AG10803 (cell line): ENCODE measurements around the gene PLA2G6.

Experiments used
- DNase-seq: peaks from one replicate; pipeline ENCODE4 v3.0.0; 2010; ENCODE audit warnings: low read depth
- H3K4me3 ChIP-seq: 2 replicates; pipeline ENCODE4 v1.5.1; 2011; ENCODE audit warnings: mild to moderate bottlenecking, low read length, control low read depth
- CTCF ChIP-seq: conservative IDR thresholded peaks from 2 replicates; pipeline ENCODE4 v1.5.1; 2011; ENCODE audit warnings: mild to moderate bottlenecking, low read length, control low read depth, inconsistent platforms

Gene PLA2G6

GRCh38 chr22:38075961-38076360 is 105.7 kb downstream of the PLA2G6 start:
- TF ChIP-seq CTCF: no peak
- DNase-seq: no peak
- H3K4me3 ChIP-seq: no peak overlapping the region

- DNase-seq: no peak
- TF ChIP-seq CTCF: no peak
- H3K4me3 ChIP-seq: no peak overlapping the region
These were observed 106.4 kb downstream of the PLA2G6 start for GRCh38 chr22:38075105-38075825.

- DNase-seq: peak; percentile 37
- H3K4me3 ChIP-seq: no peak overlapping the region
- peak; percentile 55 for TF ChIP-seq CTCF
These were observed 107.2 kb downstream of the PLA2G6 start for GRCh38 chr22:38074181-38075104.

- TF ChIP-seq CTCF: no peak
- DNase-seq: no peak
- H3K4me3 ChIP-seq: no peak overlapping the region
These were observed 108.2 kb downstream of the PLA2G6 start for GRCh38 chr22:38073150-38074130.

GRCh38 chr22:38072322-38073149 is 109.1 kb downstream of the PLA2G6 start:
- no peak for DNase-seq
- TF ChIP-seq CTCF: no peak
- no peak overlapping the region for H3K4me3 ChIP-seq
